HG03432 (cell line): Measurements from ENCODE around the gene WNT10A.

Experiments
- ATAC-seq: cut with Tn5 transposase; IDR thresholded peaks from one replicate; pipeline ENCODE4 v1.9.1; 2021; ENCODE audit warnings: mild to moderate bottlenecking, moderate library complexity; ENCODE audit not compliant: unreplicated experiment

The WNT10A gene

GRCh38 chr2:218857371-218858137 lies 23.1 kb upstream of the WNT10A start:
- ATAC-seq: no peak

DNA sequence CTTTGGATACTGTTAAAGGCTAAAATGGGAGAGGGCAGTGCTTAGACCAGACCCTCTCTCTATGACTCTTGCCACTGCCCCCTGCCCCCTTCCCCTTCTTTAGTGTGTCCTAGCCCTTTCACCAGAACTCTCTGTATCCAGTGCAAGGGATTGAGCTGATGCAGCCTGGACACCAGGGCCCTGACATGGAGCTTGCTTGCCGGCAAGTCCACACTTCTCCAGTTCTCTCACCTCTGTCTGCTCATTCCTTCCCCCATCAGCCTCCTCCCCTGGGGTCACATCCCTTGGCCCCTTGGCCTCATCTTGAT lies 22.6 kb upstream of the WNT10A start:
- ATAC-seq: no peak

DNA sequence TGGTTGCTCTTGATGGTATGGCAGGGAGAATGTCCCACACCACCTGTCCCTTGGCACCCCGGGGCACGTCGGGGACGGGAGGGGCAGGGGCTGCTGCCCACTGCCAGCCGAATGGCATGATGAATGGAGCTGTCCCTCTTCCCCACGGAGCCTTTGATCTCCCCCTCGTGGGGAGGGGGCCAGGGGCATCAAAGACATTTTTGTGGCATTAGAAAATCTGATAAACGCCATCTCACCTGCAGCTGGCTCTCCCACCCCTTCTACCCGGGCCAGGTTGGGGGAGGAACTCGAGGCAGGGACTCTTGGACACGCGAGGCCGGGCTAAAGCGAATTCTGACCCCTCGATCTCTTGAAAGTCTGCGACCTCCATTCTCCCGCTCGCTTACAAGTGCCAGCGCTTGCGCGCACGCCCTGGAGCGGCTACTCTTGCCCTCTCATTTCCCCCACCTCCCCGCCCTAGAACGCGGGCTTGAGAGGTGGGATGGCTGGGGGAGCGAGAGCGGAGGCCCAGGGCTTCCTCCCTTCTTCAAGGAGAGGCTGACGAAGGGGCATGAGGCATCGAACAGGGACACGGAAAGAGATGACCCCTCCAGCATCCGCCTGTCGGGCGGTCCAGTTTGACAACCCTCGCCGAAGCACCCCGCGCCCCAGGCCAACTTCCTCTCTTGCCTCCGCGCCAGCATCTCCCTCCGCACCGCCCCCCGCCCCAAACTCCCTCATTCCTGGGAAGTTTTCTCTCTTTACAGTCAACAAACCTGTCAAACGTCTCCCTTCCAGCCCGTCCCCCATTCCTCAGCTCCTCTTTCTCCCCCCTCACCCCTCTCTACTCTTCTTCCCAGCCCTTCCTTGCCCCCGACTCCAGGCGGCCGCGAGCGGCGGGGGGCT lies 21.7 kb upstream of the WNT10A start:
- no peak for ATAC-seq

DNA sequence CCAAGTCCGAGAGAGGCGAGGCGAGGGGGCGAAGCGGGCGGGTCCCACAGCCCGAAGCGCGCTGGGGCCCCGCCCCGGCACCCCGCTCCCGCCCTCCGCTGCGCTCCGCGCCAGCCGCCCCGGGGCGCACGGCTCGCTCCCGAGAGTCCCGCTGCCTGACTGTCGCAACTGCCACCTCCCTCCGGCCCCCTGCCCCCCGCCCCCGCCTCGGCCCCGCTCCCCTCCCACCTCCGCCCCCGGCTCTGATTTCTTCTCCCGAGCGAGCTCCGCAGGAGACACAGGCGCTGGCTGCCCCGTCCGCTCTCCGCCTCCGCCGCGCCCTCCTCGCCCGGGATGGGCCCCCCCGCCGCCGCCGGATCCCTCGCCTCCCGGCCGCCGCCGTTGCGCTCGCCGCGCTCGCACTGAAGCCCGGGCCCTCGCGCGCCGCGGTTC lies 21.1 kb upstream of the WNT10A start, which contains the start of gene WNT6:
Gene WNT6, plus strand, starts transcription at position 250 of the 432 bp plus-strand sequence. CDS start 233 bp downstream, outside the sequence.
- ATAC-seq: no peak

DNA sequence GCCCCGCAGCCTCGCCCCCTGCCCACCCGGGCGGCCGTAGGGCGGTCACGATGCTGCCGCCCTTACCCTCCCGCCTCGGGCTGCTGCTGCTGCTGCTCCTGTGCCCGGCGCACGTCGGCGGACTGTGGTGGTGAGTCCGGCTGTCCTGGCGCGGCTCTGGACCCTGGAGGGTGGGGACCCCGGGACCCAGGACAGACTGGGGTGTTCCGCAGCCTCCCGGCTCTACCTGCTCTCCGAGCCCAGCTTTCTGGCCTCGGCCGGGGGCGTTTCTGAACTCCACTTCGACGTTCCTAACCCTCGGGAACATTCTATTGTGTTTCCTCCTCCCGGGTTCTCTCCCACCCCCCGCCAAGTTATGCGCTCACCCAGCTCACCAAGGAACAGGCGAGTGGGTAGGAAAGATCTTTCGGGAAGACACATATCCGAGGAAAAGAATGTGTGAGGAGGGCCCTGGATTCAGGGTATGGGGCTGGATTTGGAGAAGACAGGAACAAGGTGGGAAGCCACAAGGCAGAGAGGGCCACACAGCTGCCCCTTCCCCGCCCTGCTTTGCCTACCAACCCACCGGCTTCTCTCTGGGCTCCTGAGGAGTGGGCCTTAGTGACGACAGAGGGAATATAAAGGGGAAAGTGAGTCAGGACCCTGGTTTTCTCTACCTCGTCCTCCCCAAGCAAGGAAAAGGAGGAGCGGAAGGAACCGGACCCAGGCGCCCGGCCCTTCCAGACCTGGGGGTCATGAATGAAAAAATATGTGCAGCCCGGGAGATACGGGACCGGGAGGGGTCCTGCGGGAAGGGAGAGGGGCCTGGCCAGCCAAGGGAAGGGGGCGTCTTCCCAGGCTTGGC lies 20.4 kb upstream of the WNT10A start:
- ATAC-seq: no peak

GRCh38 chr2:218860950-218861381 lies 19.7 kb upstream of the WNT10A start:
- ATAC-seq: no peak

GRCh38 chr2:218861645-218862318 lies 18.9 kb upstream of the WNT10A start:
- ATAC-seq: no peak

DNA sequence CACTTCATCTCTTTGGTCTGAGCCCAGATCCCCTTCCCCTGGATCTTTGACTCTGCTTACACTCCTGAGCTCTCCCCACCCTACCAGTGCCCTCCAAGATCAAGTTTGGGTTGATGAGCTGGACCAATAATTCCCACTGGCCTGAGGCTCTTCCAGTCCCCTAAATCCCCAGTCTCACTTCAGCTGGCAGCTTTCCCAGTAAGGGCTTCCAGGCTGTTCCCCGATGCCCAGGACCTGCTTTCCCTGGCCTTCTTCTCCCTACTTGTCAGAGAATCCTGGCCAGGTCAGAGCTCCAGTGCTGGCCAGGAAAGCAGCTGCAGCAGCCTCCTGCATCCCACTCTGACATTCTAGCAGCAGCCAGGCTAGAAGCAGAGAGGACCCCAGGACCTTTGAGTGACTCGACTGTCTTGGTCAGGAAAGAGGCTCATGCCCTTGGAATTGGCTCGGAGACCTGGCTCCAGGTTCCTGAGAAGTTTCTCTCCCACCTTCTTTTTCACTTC lies 17.6 kb upstream of the WNT10A start:
- no peak for ATAC-seq

- no peak for ATAC-seq
Observed at GRCh38 chr2:218865396-218865795, 15.3 kb upstream of the WNT10A start.

- ATAC-seq: no peak
Observed at GRCh38 chr2:218865999-218866398, 14.7 kb upstream of the WNT10A start.

DNA sequence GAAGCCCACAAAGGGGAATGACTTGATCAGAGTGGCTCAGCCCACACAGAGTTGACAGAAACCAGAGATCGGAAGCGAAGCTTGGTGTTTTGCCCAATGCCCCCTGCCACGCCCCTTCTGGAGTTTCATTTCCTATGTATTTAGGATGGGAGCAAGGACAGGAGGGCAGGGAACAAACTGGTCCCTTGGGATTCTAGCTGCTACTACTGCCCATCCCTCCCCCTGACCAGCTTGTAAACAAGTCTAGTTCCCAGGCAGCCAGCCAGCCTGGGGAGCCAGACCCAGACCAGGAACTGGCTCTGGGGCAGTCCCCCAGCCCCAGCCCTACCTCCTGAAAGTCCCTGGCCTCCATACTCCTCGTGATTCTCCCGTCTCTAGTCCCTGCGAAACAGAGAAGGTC lies 12.8 kb upstream of the WNT10A start:
- no peak for ATAC-seq

- no peak for ATAC-seq
Observed at GRCh38 chr2:218869064-218869463, 11.6 kb upstream of the WNT10A start.

DNA sequence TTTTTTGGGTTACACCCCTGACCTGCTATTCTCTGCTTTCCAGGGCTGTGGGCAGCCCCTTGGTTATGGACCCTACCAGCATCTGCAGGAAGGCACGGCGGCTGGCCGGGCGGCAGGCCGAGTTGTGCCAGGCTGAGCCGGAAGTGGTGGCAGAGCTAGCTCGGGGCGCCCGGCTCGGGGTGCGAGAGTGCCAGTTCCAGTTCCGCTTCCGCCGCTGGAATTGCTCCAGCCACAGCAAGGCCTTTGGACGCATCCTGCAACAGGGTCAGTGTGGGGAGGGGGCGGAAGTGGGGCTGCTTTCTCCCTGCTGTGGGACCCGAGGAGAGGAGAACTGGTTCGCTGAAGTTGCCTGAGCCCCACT lies 9.7 kb upstream of the WNT10A start:
- ATAC-seq: no peak

DNA sequence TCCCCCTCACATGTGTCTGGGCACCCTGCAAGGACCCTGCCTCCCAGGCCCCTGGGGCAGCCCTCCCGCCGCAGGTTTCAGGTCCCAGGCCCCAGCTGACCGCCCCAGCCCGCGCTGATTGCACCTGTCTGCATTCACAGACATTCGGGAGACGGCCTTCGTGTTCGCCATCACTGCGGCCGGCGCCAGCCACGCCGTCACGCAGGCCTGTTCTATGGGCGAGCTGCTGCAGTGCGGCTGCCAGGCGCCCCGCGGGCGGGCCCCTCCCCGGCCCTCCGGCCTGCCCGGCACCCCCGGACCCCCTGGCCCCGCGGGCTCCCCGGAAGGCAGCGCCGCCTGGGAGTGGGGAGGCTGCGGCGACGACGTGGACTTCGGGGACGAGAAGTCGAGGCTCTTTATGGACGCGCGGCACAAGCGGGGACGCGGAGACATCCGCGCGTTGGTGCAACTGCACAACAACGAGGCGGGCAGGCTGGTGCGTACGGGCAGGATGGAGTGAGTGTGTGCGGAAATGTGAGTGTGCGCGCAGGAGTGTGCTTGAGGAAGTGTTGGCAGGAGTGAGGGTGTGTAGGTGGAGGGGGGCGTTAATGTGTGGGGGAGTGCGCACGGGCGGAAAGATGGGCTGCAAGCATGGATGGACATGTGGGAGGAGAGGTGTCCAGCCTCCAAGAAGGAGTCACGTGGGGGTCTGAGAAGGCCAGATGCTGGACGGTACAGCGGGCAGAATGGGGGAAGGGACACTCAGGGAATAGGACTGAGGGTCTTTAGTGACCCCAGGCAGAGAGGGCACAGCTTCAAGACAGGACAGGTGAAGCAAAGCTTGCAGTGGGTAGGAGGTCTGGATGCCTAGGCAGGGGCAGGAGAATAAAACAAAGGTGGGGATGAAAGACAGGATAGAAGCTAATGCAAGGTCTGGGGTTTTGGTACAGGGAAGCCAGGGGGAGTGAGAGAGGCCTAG lies 9.0 kb upstream of the WNT10A start:
- no peak for ATAC-seq

- ATAC-seq: no peak
Observed at GRCh38 chr2:218872645-218873358, 7.8 kb upstream of the WNT10A start.

GRCh38 chr2:218873359-218874194 lies 7.1 kb upstream of the WNT10A start:
- ATAC-seq: no peak

- no peak for ATAC-seq
Observed at GRCh38 chr2:218875692-218876246, 4.9 kb upstream of the WNT10A start.
